Measurements from ENCODE around the gene MACROD2. TPM values are rescaled to one million over a fixed set of nuclear protein-coding genes. Genes with fewer than 3 reads are reported as not detected.

Gene MACROD2
- total RNA-seq, 4 donors from 2014 or later, result 2.1 to 28.1 (median 12.6) TPM

DNA sequence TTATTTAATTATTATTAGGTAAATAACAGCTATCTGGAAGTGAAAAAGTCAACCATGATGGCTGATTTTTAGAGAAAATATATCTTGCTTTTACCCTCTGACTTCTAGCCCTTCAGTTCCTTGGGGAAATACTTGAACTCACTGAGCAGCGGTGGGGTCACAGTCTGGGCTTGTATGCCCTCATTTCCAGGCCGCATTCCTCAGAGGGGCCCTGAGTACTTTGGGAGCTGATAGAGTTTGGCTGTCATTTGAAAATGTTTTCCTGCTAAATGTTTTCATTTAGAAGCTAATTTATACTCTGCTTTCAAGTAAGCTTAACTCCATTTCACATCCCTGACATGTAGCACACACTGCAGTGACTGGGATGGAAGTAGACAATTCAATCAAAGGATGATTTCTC, 1549.4 kb downstream of the MACROD2 start:
- no peak overlapping the region for H3K4me3 ChIP-seq
- no peaks in the 10 kb centered on the region for H3K4me1 ChIP-seq
- TF ChIP-seq POLR2A (IDR thresholded peaks at IDR 0.05), result no peak
- TF ChIP-seq, protein P1, sequence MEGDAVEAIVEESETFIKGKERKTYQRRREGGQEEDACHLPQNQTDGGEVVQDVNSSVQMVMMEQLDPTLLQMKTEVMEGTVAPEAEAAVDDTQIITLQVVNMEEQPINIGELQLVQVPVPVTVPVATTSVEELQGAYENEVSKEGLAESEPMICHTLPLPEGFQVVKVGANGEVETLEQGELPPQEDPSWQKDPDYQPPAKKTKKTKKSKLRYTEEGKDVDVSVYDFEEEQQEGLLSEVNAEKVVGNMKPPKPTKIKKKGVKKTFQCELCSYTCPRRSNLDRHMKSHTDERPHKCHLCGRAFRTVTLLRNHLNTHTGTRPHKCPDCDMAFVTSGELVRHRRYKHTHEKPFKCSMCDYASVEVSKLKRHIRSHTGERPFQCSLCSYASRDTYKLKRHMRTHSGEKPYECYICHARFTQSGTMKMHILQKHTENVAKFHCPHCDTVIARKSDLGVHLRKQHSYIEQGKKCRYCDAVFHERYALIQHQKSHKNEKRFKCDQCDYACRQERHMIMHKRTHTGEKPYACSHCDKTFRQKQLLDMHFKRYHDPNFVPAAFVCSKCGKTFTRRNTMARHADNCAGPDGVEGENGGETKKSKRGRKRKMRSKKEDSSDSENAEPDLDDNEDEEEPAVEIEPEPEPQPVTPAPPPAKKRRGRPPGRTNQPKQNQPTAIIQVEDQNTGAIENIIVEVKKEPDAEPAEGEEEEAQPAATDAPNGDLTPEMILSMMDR (IDR thresholded peaks at IDR 0.05), result no peak
- no peaks in the 10 kb centered on the region for H3K36me3 ChIP-seq
- no peaks in the 10 kb centered on the region for H3K9me3 ChIP-seq
- H3K27ac ChIP-seq, result no peak overlapping the region
- no peak for DNase-seq
- no peaks in the 10 kb centered on the region for H3K27me3 ChIP-seq
- intact Hi-C loops (cut with DNase I; ENCODE audit: low total_unique reads), result no loop called here

DNA sequence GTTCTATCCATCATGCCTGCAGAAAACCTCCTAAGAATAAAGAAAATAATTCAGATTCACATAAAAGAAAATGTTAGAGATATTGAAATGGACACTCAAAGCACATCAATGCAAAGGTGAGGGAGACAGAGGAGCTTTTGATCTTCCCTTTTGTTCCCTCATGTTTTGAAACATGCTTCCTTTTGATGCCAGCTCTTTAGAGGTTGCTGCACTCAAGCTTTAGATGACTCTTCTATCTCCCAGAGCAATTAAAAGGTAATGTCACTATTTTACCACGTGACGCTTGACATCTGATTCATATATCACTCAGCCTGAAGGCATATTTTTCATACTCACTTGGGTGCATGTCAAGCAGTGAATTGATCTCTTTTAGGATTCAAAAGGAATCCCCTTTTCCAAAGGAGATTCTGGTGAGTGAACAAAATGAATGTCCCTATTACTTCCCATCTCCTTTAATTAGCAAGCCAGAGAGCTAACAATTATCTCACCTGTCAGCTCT, 1551.3 kb downstream of the MACROD2 start:
- H3K4me3 ChIP-seq, result no peak overlapping the region
- intact Hi-C loops (cut with DNase I; ENCODE audit: low total_unique reads), result no loop called here
- H3K27me3 ChIP-seq, result no peaks in the 10 kb centered on the region
- H3K4me1 ChIP-seq, result no peaks in the 10 kb centered on the region
- H3K36me3 ChIP-seq, result no peaks in the 10 kb centered on the region
- no peaks in the 10 kb centered on the region for H3K9me3 ChIP-seq
- H3K27ac ChIP-seq, result no peak overlapping the region
- no peak for DNase-seq
- TF ChIP-seq POLR2A (IDR thresholded peaks at IDR 0.05), result no peak
- TF ChIP-seq, protein P1 (IDR thresholded peaks at IDR 0.05), result no peak

DNA sequence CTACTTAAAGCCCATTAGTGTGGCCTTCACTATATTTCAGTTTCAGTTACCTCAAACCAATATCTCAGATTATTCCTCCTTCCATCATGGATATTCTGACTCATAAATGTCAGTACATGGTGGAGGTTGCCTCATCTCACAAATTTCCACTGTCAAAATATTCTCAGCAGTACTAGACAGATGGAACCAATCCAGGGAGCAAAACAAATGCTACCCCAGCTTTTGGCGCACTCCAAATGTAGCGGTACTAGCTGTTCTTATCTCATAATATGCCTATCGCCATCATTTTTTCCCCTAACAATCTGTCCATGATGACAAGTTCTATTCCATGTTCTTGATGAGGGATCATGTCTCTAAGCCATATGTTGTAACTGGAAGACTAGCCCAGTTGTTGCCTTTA, 1551.8 kb downstream of the MACROD2 start:
- no peaks in the 10 kb centered on the region for H3K36me3 ChIP-seq
- H3K27me3 ChIP-seq, result no peaks in the 10 kb centered on the region
- no peak overlapping the region for H3K27ac ChIP-seq
- H3K4me1 ChIP-seq, result no peaks in the 10 kb centered on the region
- H3K9me3 ChIP-seq, result no peaks in the 10 kb centered on the region
- no peak overlapping the region for H3K4me3 ChIP-seq
- no peak for DNase-seq
- no peak for TF ChIP-seq POLR2A (IDR thresholded peaks at IDR 0.05)
- TF ChIP-seq, protein P1 (IDR thresholded peaks at IDR 0.05), result no peak
- intact Hi-C loops (cut with DNase I; ENCODE audit: low total_unique reads), result no loop called here

DNA sequence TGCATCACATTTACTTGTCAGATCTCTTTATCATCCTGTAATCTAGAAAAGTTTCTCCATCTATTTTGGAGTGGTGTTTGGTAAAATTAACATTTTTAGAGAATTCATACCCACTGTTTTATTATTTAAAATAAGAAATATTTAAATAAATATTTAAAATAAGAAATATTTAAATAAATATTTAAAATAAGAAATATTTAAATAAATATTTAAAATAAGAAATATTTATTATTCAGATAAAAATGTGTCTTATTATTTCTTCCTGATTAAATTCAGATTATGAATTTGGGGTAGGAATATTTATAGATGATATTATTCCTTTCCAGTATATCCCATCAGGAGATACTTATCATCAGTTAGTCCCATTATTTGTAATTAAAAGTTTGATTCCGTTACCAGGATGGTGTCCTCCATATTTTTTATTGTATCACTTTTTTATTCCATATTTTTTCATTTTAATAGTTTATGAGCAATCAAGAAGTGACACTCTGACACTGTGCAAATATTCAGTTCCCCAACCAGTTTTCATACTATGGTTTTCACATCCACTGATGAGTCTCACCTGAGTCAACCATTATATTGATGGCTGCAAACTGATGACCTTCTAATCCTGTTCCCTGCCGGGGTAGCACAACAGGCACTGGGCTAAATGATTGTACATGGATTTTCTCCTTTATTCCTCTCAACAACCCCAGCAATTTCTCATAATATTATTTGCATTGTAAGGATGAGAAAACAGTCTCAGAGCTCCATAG, 1555.0 kb downstream of the MACROD2 start:
- H3K27ac ChIP-seq, result no peak overlapping the region

DNA sequence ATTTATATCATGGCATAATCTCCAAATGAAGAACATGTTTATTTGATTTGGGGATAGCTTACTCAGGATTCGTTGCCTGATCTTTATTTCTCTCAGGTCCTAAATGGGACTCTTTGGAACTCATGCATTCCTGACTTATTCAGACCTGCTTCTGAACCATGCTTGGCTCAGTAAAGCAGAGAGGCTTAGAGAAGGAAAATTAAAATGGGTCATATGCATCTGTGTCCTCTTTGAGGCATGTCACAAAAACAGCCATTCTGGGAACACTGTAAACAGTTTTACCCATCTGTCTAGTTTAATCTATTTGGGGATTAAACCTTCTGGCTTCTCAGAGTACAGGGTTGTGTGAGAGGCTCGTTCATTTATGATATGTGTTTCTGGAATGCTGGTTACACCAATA, 1560.6 kb downstream of the MACROD2 start:
- Histone ChIP-seq H3K36me3 (no peaks in the 10 kb centered on the region), H3K4me1 (no peaks in the 10 kb centered on the region), H3K9me3 (no peaks in the 10 kb centered on the region), H3K4me3 (no peak overlapping the region), H3K27ac (no peak overlapping the region), H3K27me3 (no peaks in the 10 kb centered on the region)
- TF ChIP-seq, protein P1 (IDR thresholded peaks at IDR 0.05), result no peak
- TF ChIP-seq POLR2A (IDR thresholded peaks at IDR 0.05), result no peak
- no peak for DNase-seq
- intact Hi-C loops (cut with DNase I; ENCODE audit: low total_unique reads), result no loop called here

More for the DNA sequence above, 1555.0 kb downstream of the MACROD2 start:
- intact Hi-C loops (cut with DNase I; ENCODE audit: low total_unique reads), result no loop called here
- DNase-seq, result no peak
- H3K27me3 ChIP-seq, result no peaks in the 10 kb centered on the region
- TF ChIP-seq, protein P1 (IDR thresholded peaks at IDR 0.05), result no peak
- TF ChIP-seq POLR2A (IDR thresholded peaks at IDR 0.05), result no peak
- H3K9me3 ChIP-seq, result no peaks in the 10 kb centered on the region
- H3K4me3 ChIP-seq, result no peak overlapping the region
- H3K36me3 ChIP-seq, result no peaks in the 10 kb centered on the region
- H3K4me1 ChIP-seq, result no peaks in the 10 kb centered on the region

Data from uterus (tissue), 4 donors.